GM23338 (cell line): Measurements from ENCODE around the gene AKNA. TPM values are rescaled to one million over a fixed set of nuclear protein-coding genes. Genes with fewer than 3 reads are reported as not detected.
"Not testable (repeated sequence)": the region's sequence is repeated elsewhere in the genome, so short reads cannot be mapped to it uniquely, and the experiment has no call there.

Experiments used
- ATAC-seq: fragments of 200-7000 bp; cut with Tn5 transposase; 3 replicates; pipeline ENCODE4 v1.9.1; 2020
- DNase-seq: peaks from one replicate; pipeline ENCODE4 v3.0.0-alpha.2; 2015; ENCODE audit warnings: low spot score
- H2AFZ ChIP-seq: fragments of 200-600 bp; sonication (generic); 2 replicates; pipeline ENCODE4 v1.8.0; 2016; ENCODE audit warnings: antibody characterized with exemption, mild to moderate bottlenecking, moderate library complexity
- H3F3A ChIP-seq: fragments of 200-600 bp; sonication (generic); replicated peaks from 2 replicates; pipeline ENCODE4 v1.8.0; 2017; ENCODE audit warnings: antibody characterized with exemption, mixed run types, low read depth
- H3K27ac ChIP-seq: fragments of 200-600 bp; sonication (generic); 2 replicates; pipeline ENCODE4 v1.6.1; 2016; ENCODE audit warnings: low read depth
- H3K27me3 ChIP-seq: fragments of 200-600 bp; sonication (generic); 2 replicates; pipeline ENCODE4 v1.8.0; 2016; ENCODE audit warnings: mild to moderate bottlenecking, mixed run types, moderate library complexity; ENCODE audit not compliant: insufficient read depth
- H3K36me3 ChIP-seq: fragments of 200-600 bp; sonication (generic); 2 replicates; pipeline ENCODE4 v1.8.0; 2016; ENCODE audit warnings: mild to moderate bottlenecking; ENCODE audit not compliant: insufficient read depth
- H3K4me1 ChIP-seq: fragments of 200-600 bp; sonication (generic); 2 replicates; pipeline ENCODE4 v1.8.0; 2016; ENCODE audit warnings: mild to moderate bottlenecking, moderate library complexity; ENCODE audit not compliant: insufficient read depth
- H3K4me2 ChIP-seq: fragments of 200-600 bp; sonication (generic); 2 replicates; pipeline ENCODE4 v1.7.1; 2017; ENCODE audit warnings: mixed run types
- H3K4me3 ChIP-seq: fragments of 200-600 bp; sonication (generic); 2 replicates; pipeline ENCODE4 v1.6.1; 2016; ENCODE audit warnings: mixed run types
- H3K79me2 ChIP-seq: fragments of 200-600 bp; sonication (generic); replicated peaks from 2 replicates; pipeline ENCODE4 v1.8.0; 2017; ENCODE audit warnings: mild to moderate bottlenecking; ENCODE audit not compliant: insufficient read depth
- H3K9me2 ChIP-seq: fragments of 200-600 bp; sonication (generic); 2 replicates; pipeline ENCODE4 v1.8.0; 2017; ENCODE audit not compliant: insufficient read depth
- H4K20me1 ChIP-seq: fragments of 200-600 bp; sonication (generic); replicated peaks from 2 replicates; pipeline ENCODE4 v1.8.0; 2017; ENCODE audit warnings: mild to moderate bottlenecking; ENCODE audit not compliant: insufficient read depth
- H3K27ac Mint-ChIP-seq: 2 replicates; pipeline ENCODE4 v1.8.0; 2020; ENCODE audit warnings: inconsistent platforms, mild to moderate bottlenecking, moderate library complexity, mixed read lengths
- H3K27me3 Mint-ChIP-seq: 3 replicates; pipeline ENCODE4 v1.8.0; 2022; ENCODE audit warnings: low read depth, mild to moderate bottlenecking, moderate library complexity, mixed read lengths, inconsistent platforms; ENCODE audit not compliant: insufficient read depth, poor library complexity
- H3K36me3 Mint-ChIP-seq: 3 replicates; pipeline ENCODE4 v1.8.0; 2021; ENCODE audit warnings: low read depth, mild to moderate bottlenecking, inconsistent platforms, moderate library complexity, mixed read lengths
- H3K4me1 Mint-ChIP-seq: 3 replicates; pipeline ENCODE4 v1.8.0; 2020; ENCODE audit warnings: mild to moderate bottlenecking, inconsistent platforms, mixed read lengths
- H3K4me3 Mint-ChIP-seq: 3 replicates; pipeline ENCODE4 v1.8.0; 2021; ENCODE audit warnings: moderate library complexity, mild to moderate bottlenecking, inconsistent platforms, mixed read lengths
- H3K9me3 Mint-ChIP-seq: 3 replicates; pipeline ENCODE4 v1.8.0; 2020; ENCODE audit warnings: moderate library complexity, mild to moderate bottlenecking, inconsistent platforms, mixed read lengths
- ZNF331 ChIP-seq: fragments of 250-450 bp; sonication (Bioruptor Pico); IDR thresholded peaks from 2 replicates; pipeline ENCODE4 v1.5.0; 2020; ENCODE audit warnings: low read depth, mild to moderate bottlenecking, moderate library complexity
- polyA plus RNA-seq: library from polyadenylated mRNA; unstranded; fragments of >200 nt; fragmentation: Nextera tagmentation; extraction: Ambion mirVana; gene quantifications from 2 replicates; pipeline ENCODE4 v1.2.1, GENCODE V29; 2016
- total RNA-seq: library from RNA; depleted of rRNA; stranded (reverse); fragments of >200 nt; shearing (Covaris generic); gene quantifications from 2 replicates; pipeline ENCODE4 v1.2.3, GENCODE V29; 2014
- TF ChIP-seq, protein P1 (sequence below): IDR thresholded peaks from 2 replicates; pipeline ENCODE4 v1.6.1; 2016; ENCODE audit warnings: antibody characterized with exemption
- TF ChIP-seq, protein P2 (sequence below): fragments of 250-450 bp; sonication (Bioruptor Pico); IDR thresholded peaks from 2 replicates; pipeline ENCODE4 v1.5.0; 2020; ENCODE audit warnings: mild to moderate bottlenecking, moderate library complexity
- TF ChIP-seq, protein P3 (sequence below), 2 experiments: fragments of 200-600 bp in 1 of 2; sonication (generic) in 1 of 2; conservative IDR thresholded peaks; 2 replicates each; pipeline versions ENCODE4 v1.5.1 to v1.6.1; 2016 to 2017; ENCODE audit warnings: antibody characterized with exemption in 2 of 2, low read depth in 2 of 2, mild to moderate bottlenecking in 2 of 2, moderate library complexity in 1 of 2
- TF ChIP-seq, protein P4 (sequence below): IDR thresholded peaks from one replicate; pipeline ENCODE4 v1.6.1; 2018; ENCODE audit warnings: antibody characterized with exemption; ENCODE audit not compliant: unreplicated experiment

The AKNA gene
- total and polyA plus RNA-seq, 2 experiments from 2014 or later = 9.0 to 28.1 TPM

DNA sequence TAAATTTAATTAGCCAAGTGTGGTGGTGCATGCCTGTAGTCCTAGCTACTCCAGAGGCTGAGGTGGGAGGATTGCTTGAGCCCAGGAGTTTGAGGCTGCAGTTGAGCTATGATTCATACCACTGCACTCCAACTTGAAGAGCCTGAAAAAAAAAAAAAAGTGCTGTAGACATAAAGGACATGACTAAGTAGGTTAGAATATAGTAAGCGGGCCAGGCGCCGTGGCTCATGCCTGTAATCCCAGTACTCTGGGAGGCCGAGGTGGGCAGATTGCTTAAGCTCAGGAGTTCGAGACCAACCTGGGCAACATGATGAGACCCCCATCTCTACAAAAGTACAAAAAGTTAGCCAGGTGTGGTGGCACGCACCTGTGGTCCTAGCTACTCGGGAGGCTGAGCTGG lies 67.1 kb downstream of the AKNA start:
- not testable (repeated sequence) for H2AFZ ChIP-seq, H3K27me3 Mint-ChIP-seq, H3K27ac Mint-ChIP-seq, H3K79me2 ChIP-seq, ATAC-seq, H3K36me3 ChIP-seq, H3K4me1 ChIP-seq, H3K27me3 ChIP-seq, H3K4me3 ChIP-seq, H3K9me3 Mint-ChIP-seq, DNase-seq, H3K4me1 Mint-ChIP-seq, H4K20me1 ChIP-seq, H3F3A ChIP-seq, H3K4me3 Mint-ChIP-seq, H3K36me3 Mint-ChIP-seq, H3K9me2 ChIP-seq, H3K27ac ChIP-seq, H3K4me2 ChIP-seq

DNA sequence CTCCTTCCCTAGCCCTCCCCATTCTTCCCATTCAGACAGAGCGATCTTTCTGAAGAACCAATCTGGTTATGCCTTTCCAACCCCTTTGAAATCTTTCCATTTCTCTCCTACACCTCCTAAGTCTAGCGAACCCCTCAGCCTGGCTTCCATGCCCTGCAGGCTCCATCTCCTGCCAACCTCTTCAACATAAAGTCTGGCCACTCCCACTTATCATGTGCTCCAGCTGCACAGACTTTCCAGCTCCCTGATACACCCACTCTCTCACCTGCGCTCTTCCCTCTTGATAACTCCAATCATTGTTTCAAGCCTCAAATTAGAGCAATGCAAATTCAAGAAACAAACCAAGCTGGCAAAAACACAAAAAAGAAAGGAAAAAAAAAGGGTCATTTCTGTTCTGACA lies 68.6 kb downstream of the AKNA start:
- TF ChIP-seq, protein P1, sequence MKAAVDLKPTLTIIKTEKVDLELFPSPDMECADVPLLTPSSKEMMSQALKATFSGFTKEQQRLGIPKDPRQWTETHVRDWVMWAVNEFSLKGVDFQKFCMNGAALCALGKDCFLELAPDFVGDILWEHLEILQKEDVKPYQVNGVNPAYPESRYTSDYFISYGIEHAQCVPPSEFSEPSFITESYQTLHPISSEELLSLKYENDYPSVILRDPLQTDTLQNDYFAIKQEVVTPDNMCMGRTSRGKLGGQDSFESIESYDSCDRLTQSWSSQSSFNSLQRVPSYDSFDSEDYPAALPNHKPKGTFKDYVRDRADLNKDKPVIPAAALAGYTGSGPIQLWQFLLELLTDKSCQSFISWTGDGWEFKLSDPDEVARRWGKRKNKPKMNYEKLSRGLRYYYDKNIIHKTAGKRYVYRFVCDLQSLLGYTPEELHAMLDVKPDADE = no peak
- TF ChIP-seq, protein P2, sequence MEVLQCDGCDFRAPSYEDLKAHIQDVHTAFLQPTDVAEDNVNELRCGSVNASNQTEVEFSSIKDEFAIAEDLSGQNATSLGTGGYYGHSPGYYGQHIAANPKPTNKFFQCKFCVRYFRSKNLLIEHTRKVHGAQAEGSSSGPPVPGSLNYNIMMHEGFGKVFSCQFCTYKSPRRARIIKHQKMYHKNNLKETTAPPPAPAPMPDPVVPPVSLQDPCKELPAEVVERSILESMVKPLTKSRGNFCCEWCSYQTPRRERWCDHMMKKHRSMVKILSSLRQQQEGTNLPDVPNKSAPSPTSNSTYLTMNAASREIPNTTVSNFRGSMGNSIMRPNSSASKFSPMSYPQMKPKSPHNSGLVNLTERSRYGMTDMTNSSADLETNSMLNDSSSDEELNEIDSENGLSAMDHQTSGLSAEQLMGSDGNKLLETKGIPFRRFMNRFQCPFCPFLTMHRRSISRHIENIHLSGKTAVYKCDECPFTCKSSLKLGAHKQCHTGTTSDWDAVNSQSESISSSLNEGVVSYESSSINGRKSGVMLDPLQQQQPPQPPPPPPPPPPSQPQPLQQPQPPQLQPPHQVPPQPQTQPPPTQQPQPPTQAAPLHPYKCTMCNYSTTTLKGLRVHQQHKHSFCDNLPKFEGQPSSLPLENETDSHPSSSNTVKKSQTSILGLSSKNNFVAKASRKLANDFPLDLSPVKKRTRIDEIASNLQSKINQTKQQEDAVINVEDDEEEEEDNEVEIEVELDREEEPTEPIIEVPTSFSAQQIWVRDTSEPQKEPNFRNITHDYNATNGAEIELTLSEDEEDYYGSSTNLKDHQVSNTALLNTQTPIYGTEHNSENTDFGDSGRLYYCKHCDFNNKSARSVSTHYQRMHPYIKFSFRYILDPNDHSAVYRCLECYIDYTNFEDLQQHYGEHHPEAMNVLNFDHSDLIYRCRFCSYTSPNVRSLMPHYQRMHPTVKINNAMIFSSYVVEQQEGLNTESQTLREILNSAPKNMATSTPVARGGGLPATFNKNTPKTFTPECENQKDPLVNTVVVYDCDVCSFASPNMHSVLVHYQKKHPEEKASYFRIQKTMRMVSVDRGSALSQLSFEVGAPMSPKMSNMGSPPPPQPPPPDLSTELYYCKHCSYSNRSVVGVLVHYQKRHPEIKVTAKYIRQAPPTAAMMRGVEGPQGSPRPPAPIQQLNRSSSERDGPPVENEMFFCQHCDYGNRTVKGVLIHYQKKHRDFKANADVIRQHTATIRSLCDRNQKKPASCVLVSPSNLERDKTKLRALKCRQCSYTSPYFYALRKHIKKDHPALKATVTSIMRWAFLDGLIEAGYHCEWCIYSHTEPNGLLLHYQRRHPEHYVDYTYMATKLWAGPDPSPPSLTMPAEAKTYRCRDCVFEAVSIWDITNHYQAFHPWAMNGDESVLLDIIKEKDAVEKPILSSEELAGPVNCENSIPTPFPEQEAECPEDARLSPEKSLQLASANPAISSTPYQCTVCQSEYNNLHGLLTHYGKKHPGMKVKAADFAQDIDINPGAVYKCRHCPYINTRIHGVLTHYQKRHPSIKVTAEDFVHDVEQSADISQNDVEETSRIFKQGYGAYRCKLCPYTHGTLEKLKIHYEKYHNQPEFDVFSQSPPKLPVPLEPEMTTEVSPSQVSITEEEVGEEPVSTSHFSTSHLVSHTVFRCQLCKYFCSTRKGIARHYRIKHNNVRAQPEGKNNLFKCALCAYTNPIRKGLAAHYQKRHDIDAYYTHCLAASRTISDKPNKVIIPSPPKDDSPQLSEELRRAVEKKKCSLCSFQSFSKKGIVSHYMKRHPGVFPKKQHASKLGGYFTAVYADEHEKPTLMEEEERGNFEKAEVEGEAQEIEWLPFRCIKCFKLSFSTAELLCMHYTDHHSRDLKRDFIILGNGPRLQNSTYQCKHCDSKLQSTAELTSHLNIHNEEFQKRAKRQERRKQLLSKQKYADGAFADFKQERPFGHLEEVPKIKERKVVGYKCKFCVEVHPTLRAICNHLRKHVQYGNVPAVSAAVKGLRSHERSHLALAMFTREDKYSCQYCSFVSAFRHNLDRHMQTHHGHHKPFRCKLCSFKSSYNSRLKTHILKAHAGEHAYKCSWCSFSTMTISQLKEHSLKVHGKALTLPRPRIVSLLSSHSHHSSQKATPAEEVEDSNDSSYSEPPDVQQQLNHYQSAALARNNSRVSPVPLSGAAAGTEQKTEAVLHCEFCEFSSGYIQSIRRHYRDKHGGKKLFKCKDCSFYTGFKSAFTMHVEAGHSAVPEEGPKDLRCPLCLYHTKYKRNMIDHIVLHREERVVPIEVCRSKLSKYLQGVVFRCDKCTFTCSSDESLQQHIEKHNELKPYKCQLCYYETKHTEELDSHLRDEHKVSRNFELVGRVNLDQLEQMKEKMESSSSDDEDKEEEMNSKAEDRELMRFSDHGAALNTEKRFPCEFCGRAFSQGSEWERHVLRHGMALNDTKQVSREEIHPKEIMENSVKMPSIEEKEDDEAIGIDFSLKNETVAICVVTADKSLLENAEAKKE = no peak
- TF ChIP-seq, protein P3, sequence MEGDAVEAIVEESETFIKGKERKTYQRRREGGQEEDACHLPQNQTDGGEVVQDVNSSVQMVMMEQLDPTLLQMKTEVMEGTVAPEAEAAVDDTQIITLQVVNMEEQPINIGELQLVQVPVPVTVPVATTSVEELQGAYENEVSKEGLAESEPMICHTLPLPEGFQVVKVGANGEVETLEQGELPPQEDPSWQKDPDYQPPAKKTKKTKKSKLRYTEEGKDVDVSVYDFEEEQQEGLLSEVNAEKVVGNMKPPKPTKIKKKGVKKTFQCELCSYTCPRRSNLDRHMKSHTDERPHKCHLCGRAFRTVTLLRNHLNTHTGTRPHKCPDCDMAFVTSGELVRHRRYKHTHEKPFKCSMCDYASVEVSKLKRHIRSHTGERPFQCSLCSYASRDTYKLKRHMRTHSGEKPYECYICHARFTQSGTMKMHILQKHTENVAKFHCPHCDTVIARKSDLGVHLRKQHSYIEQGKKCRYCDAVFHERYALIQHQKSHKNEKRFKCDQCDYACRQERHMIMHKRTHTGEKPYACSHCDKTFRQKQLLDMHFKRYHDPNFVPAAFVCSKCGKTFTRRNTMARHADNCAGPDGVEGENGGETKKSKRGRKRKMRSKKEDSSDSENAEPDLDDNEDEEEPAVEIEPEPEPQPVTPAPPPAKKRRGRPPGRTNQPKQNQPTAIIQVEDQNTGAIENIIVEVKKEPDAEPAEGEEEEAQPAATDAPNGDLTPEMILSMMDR (conservative IDR thresholded peaks at IDR 0.05; ENCODE audit: low read depth in 2 of 2) = no peak
- TF ChIP-seq, protein P4, sequence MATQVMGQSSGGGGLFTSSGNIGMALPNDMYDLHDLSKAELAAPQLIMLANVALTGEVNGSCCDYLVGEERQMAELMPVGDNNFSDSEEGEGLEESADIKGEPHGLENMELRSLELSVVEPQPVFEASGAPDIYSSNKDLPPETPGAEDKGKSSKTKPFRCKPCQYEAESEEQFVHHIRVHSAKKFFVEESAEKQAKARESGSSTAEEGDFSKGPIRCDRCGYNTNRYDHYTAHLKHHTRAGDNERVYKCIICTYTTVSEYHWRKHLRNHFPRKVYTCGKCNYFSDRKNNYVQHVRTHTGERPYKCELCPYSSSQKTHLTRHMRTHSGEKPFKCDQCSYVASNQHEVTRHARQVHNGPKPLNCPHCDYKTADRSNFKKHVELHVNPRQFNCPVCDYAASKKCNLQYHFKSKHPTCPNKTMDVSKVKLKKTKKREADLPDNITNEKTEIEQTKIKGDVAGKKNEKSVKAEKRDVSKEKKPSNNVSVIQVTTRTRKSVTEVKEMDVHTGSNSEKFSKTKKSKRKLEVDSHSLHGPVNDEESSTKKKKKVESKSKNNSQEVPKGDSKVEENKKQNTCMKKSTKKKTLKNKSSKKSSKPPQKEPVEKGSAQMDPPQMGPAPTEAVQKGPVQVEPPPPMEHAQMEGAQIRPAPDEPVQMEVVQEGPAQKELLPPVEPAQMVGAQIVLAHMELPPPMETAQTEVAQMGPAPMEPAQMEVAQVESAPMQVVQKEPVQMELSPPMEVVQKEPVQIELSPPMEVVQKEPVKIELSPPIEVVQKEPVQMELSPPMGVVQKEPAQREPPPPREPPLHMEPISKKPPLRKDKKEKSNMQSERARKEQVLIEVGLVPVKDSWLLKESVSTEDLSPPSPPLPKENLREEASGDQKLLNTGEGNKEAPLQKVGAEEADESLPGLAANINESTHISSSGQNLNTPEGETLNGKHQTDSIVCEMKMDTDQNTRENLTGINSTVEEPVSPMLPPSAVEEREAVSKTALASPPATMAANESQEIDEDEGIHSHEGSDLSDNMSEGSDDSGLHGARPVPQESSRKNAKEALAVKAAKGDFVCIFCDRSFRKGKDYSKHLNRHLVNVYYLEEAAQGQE = no peak
- TF ChIP-seq ZNF331 (CRISPR knock-in tag) = no peak
- no peaks in the 10 kb centered on the region for H3K36me3 Mint-ChIP-seq
- no peak overlapping the region for H3K27ac Mint-ChIP-seq

More for the DNA sequence above, 68.6 kb downstream of the AKNA start:
- H3K9me2 ChIP-seq = no peaks in the 10 kb centered on the region
- ATAC-seq (no peak), DNase-seq (no peak)
- H3K27me3 ChIP-seq = no peaks in the 10 kb centered on the region
- no peaks in the 10 kb centered on the region for H4K20me1 ChIP-seq
- no peak overlapping the region for H3K27ac ChIP-seq
- Mint-ChIP-seq H3K4me3 (no peak overlapping the region), H3K9me3 (no peaks in the 10 kb centered on the region; the same call in 1 of the 3 replicates), H3K27me3 (peaks cover 6% of the 10 kb centered on the region), H3K4me1 (peaks cover 5% of the 10 kb centered on the region; the same call in 2 of the 3 replicates)
- no peak overlapping the region for H3K4me3 ChIP-seq
- no peak overlapping the region for H3K4me2 ChIP-seq
- no peak overlapping the region for H2AFZ ChIP-seq
- no peaks in the 10 kb centered on the region for H3K79me2 ChIP-seq
- no peaks in the 10 kb centered on the region for H3K36me3 ChIP-seq
- H3K4me1 ChIP-seq = no peaks in the 10 kb centered on the region
- H3F3A ChIP-seq = no peaks in the 10 kb centered on the region
